GM12874 (cell line): ENCODE results near the gene ATRX.

Experiments used
- CTCF ChIP-seq: IDR thresholded peaks from 2 replicates; pipeline ENCODE4 v1.5.1; 2011; ENCODE audit warnings: low read depth, mild to moderate bottlenecking, control low read depth, low read length, moderate library complexity; ENCODE audit not compliant: insufficient read depth

ATRX gene

DNA sequence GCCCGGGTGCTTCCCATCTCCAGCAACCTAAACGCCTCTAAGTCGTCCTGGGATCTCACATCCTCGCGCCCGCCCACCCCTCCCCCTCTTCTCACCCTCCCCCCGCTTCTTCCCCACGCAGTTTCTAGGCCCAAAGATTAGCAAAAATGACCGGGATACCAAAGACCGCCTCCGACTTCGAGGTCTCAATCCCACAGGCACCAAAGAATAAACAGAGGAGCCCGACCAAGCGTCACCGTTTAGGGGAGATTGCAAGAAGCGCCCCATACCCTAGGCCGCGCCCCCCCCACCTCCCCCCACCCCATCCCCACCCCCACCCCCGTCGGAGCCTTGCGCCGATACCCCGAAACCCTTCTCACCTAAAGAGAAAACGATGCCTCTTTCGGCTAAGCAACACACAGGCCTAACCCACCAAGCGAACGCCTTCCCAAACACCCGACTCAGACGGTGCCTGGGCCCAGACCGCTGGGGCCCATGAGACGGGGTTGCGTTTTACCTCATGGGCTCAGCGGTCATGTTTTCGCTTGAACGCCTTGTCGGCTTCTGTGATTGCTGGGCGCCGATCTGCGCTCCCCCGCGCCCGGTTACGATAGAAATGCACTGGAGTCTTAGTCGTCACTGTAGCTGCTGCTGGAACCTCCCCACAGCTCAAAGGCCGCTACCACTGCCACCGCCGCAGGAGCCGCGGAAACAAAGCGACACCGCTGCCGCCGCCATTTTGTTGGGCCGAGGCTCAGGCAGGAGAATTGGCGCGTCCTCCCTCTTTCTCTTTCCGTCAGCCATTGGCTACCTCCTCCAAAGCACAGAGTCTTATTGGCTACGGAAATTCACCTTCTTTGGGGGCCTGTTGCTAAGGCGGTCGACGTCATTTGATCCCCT is at the start of gene ATRX:
Gene ATRX, minus strand, starts transcription at position 731 of the 879 bp plus-strand sequence. Its CDS starts 215 bp downstream, at position 516.
- TF ChIP-seq CTCF, result no peak

GRCh38 chrX:77820091-77820727 is 34.2 kb upstream of the ATRX start:
- TF ChIP-seq CTCF, result no peak

- no peak for TF ChIP-seq CTCF
These were observed 28.2 kb upstream of the ATRX start for GRCh38 chrX:77814210-77814609.

- TF ChIP-seq CTCF, result no peak
These were observed 16.2 kb upstream of the ATRX start for GRCh38 chrX:77802201-77802600.

DNA sequence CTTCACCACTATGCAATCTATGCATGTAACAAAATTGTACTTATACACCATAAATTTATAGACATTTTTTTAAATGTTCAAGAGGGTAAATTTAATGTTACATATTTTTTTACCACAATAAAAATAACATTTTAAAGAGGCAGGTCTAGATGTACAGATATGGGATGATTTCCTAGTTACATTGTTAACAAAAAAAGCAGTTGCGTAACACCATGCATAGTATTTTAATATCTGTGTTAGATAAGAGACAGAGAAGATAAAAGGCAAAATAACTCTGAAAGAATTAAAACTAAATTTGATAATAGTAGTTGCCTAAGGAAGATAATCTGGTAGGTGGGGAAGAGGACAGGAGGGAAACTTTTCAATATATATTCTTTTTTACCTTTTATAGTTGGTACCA is 9.1 kb upstream of the ATRX start:
- no peak for TF ChIP-seq CTCF

DNA sequence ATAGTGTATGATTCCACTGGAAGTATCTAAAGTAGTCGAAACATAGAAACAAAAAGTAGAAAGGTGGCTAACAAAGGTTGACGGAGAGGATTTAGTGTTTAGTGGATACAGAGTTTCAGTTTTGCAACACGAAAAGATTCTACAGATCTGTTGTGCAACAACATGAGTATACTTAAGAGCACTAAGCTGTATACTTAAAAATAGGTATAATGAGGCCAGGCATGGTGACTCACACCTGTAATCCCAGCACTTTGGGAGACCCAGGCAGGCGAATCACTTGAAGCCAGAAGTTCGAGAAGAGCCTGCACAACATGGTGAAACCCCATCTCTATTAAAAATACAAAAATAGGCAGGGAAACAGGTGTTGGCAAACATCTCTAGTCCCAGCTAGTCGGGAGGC is 7.9 kb upstream of the ATRX start:
- no peak for TF ChIP-seq CTCF

DNA sequence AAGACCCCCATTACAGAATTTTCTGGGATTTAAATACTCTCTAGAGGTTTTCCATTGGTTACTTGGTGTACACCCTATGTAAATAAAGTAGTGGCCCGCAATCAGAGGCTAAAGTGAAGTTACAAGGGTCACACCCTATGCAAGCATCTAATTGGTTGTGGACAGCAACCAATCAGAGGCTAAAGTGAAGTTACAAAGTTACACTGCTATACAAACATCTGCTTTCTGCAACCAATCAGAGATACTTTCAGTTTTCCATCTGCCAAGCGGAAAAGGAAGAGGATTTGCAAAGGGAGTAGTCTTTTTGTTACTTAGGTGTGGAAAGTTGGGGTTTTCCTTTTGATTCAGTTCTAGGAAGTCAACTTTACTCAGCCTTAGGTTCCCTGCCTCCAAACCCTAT is 2.0 kb upstream of the ATRX start:
- no peak for TF ChIP-seq CTCF
